Naive B cell (primary cell): ENCODE measurements around the gene OR2D2. TPM values are rescaled to one million over a fixed set of nuclear protein-coding genes. Genes with fewer than 3 reads are reported as not detected.
A peak's percentile ranks its signal among the peaks of the same experiment; 100 is the strongest.
"Not testable (repeated sequence)": the region's sequence is repeated elsewhere in the genome, so short reads cannot be mapped to it uniquely, and the experiment has no call there.

Experiments
- ATAC-seq, 2 donors: fragments of 150-1000 bp; cut with Tn5 transposase; 2 replicates each; pipeline ENCODE4 v1.10.0; 2021; ENCODE audit warnings: low read depth in 2 of 2, mild to moderate bottlenecking in 2 of 2, moderate library complexity in 2 of 2
- DNase-seq: peaks from one replicate; pipeline ENCODE4 v3.0.0; 2022
- H3K27ac Mint-ChIP-seq, 6 donors: one replicate each; pipeline ENCODE4 v1.8.0; 2020 to 2022; ENCODE audit warnings: mild to moderate bottlenecking in 6 of 6, mixed read lengths in 6 of 6, moderate library complexity in 5 of 6, inconsistent platforms in 2 of 6
- H3K27me3 Mint-ChIP-seq, 3 donors: one replicate each; pipeline ENCODE4 v1.8.0; 2021 to 2022; ENCODE audit warnings: mixed read lengths in 3 of 3, mild to moderate bottlenecking in 1 of 3
- H3K36me3 Mint-ChIP-seq, 2 donors: one replicate each; pipeline ENCODE4 v1.8.0; 2020 to 2022; ENCODE audit warnings: mixed read lengths in 2 of 2, inconsistent platforms in 1 of 2, mild to moderate bottlenecking in 1 of 2
- H3K4me1 Mint-ChIP-seq, 3 donors: one replicate each; pipeline ENCODE4 v1.8.0; 2020 to 2022; ENCODE audit warnings: mixed read lengths in 3 of 3, inconsistent platforms in 1 of 3, mild to moderate bottlenecking in 1 of 3, moderate library complexity in 1 of 3
- H3K4me3 Mint-ChIP-seq, 8 donors: one replicate each; pipeline ENCODE4 v1.8.0; 2020 to 2022; ENCODE audit warnings: mild to moderate bottlenecking in 8 of 8, mixed read lengths in 8 of 8, moderate library complexity in 8 of 8, inconsistent platforms in 2 of 8
- H3K9me3 Mint-ChIP-seq, 7 donors: one replicate each; pipeline ENCODE4 v1.8.0; 2020 to 2022; ENCODE audit warnings: mixed read lengths in 7 of 7, mild to moderate bottlenecking in 5 of 7, inconsistent platforms in 2 of 7, moderate library complexity in 1 of 7
- polyA plus RNA-seq, 6 donors: library from polyadenylated mRNA; unstranded; fragments of 300-500 nt; fragmentation: Illumina TruSeq; gene quantifications; one replicate each; pipeline ENCODE4 v1.2.3, GENCODE V29; 2021; ENCODE audit warnings: low read depth in 6 of 6

Gene OR2D2
- polyA plus RNA-seq, 6 donors from 2014 or later = not detected

DNA sequence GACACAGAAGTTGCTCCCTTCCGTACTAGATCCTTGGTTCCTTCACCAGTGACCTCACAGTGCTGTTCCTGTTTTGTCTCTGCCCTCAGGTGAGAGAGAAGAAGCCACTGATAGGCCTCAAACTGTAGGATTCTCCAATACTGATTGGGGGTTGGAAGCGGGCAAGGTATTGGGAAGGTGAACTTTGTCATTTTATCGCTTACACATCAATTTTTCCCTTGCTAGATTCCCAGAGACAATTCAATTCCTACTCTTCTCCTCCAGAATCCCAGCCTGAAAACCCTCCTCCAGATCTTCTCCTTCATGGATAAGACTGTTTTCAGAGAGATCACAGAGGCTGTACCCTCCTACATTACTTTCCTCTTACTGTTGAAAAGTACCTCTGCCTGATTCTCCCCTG is 19.1 kb upstream of the OR2D2 start:
- H3K9me3 Mint-ChIP-seq = peaks cover 0 to 3% (median 0%) of the 10 kb centered on the region in 7 donors
- no peaks in the 10 kb centered on the region for H3K36me3 Mint-ChIP-seq
- H3K4me3 Mint-ChIP-seq = no peak overlapping the region
- DNase-seq (no peak), ATAC-seq (no peak)
- H3K4me1 Mint-ChIP-seq = no peaks in the 10 kb centered on the region
- peak overlapping the region in 1 of 6 donors; percentile 49 for H3K27ac Mint-ChIP-seq
- H3K27me3 Mint-ChIP-seq = no peaks in the 10 kb centered on the region

GRCh38 chr11:6904804-6905203 is 12.5 kb upstream of the OR2D2 start:
- not testable (repeated sequence) for H3K9me3 Mint-ChIP-seq, H3K4me1 Mint-ChIP-seq, DNase-seq, H3K27ac Mint-ChIP-seq, H3K27me3 Mint-ChIP-seq, H3K4me3 Mint-ChIP-seq, H3K36me3 Mint-ChIP-seq, ATAC-seq

DNA sequence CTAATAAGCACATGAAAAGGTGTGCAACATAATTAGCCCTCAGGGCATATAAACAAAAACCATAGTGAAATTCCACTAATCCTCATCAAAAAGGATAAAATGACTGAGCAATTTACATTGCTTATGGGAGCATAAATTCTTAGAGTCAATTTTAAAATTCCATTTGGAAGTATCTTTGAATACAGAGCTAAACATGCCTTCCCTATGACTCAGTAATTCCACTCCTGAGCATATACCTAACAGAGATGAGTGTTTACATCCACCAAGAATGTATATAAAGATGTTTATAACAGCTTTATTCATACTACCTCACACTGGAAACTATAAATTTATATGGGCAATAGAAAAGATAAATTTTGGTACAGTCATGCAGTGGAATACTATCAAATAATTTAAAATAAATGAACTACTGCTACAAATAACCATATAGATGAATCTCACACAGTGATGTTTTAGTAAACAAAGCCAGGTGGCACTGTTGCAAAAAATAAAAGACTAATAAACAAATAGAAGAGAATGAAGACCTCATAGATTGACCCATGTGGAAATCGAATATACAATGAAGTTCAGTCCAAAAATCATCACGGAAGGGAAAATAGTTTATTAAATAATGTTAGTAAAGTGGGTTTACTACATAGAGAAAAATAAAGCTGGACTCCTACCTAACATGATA is 8.2 kb upstream of the OR2D2 start:
- H3K27me3 Mint-ChIP-seq = peaks cover 6 to 27% (median 22%) of the 10 kb centered on the region in 3 donors

DNA sequence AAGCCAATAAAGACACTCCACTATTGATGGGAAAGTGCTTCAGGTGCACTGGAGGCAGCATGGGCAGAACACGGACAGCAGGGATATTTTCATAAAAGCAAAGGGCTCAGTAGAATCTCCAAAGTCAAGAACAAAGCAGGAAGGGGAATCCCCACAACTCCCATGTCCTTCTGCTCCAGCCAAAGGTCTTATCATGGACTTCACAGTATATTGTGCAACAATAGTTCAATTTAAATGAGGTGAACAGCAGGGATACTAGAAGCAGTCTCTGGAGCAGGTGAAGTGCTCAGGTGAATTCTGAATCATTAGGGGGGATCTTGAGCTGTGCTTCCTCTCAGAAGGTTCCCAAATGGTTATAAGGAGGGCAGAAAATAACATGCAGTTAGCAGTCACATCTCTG is 6.6 kb upstream of the OR2D2 start:
- Mint-ChIP-seq H3K4me1 (no peaks in the 10 kb centered on the region), H3K36me3 (no peaks in the 10 kb centered on the region), H3K27me3 (peaks cover 5 to 27% (median 22%) of the 10 kb centered on the region in 3 donors), H3K4me3 (no peak overlapping the region), H3K27ac (no peak overlapping the region), H3K9me3 (peaks cover 0 to 4% (median 0%) of the 10 kb centered on the region in 7 donors)
- ATAC-seq (no peak), DNase-seq (no peak)

More for the DNA sequence above, 8.2 kb upstream of the OR2D2 start:
- H3K4me1 Mint-ChIP-seq = no peaks in the 10 kb centered on the region
- H3K9me3 Mint-ChIP-seq = peaks cover 0 to 3% (median 0%) of the 10 kb centered on the region in 7 donors
- H3K36me3 Mint-ChIP-seq = no peaks in the 10 kb centered on the region
- H3K27ac Mint-ChIP-seq = no peak overlapping the region
- no peak for ATAC-seq
- DNase-seq = no peak
- H3K4me3 Mint-ChIP-seq = no peak overlapping the region

DNA sequence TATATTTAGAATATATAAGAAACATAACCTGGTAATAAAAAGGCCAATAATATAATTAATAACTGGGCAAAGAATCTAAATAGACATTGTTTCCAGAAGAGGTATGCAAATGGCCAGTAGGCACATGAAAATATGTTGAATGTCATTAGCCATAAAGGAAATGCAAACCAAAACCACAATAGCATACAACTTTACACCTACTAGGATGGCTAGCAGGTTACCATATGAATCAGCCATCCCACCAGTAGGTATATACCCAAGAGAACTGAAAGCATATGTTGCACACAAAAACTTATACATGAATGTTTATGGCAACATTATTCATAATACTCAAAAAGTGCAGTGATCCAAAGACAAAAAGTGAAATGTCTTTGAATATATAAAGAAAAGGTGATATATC is 2.7 kb upstream of the OR2D2 start:
- Mint-ChIP-seq H3K36me3 (no peaks in the 10 kb centered on the region), H3K27ac (no peak overlapping the region), H3K9me3 (peaks cover 0 to 4% (median 0%) of the 10 kb centered on the region in 7 donors), H3K4me3 (no peak overlapping the region), H3K4me1 (no peaks in the 10 kb centered on the region), H3K27me3 (peaks cover 21 to 44% (median 27%) of the 10 kb centered on the region in 3 donors)
- ATAC-seq (no peak), DNase-seq (no peak)

DNA sequence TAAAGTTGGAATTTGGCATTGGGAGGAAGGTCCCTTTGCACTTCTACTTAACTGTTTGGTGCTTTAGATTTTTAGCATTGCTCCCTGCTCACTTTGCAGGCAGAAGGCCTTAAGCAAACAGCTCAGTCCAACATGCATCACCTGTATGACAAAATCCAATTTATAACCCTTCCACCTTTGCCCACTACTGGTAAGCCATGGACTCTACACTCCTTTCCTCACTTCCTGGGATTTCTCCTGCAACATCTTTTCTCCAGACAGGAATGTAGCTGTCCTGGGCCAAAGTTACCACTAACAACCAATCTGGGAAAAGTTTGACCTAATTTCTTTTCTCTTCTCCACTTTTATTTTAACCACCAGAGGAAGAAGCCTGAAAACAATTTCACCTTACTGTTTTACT is 1.8 kb upstream of the OR2D2 start:
- ATAC-seq = no peak
- no peaks in the 10 kb centered on the region for H3K36me3 Mint-ChIP-seq
- no peaks in the 10 kb centered on the region for H3K4me1 Mint-ChIP-seq
- no peak for DNase-seq
- H3K9me3 Mint-ChIP-seq = peaks cover 0 to 7% (median 4%) of the 10 kb centered on the region in 7 donors
- H3K4me3 Mint-ChIP-seq = no peak overlapping the region
- H3K27ac Mint-ChIP-seq = no peak overlapping the region
- H3K27me3 Mint-ChIP-seq = peaks cover 21 to 42% (median 25%) of the 10 kb centered on the region in 3 donors

- Mint-ChIP-seq H3K36me3 (no peaks in the 10 kb centered on the region), H3K9me3 (peaks cover 0 to 20% (median 8%) of the 10 kb centered on the region in 7 donors), H3K27me3 (peaks cover 13 to 26% (median 15%) of the 10 kb centered on the region in 3 donors), H3K4me1 (no peaks in the 10 kb centered on the region), H3K4me3 (no peak overlapping the region), H3K27ac (peak overlapping the region in 1 of 6 donors; percentile 1)
- ATAC-seq (no peak), DNase-seq (no peak)
These were observed 2.5 kb downstream of the OR2D2 start for GRCh38 chr11:6889835-6890234.

- Mint-ChIP-seq H3K36me3 (no peaks in the 10 kb centered on the region), H3K9me3 (peaks cover 0 to 20% (median 8%) of the 10 kb centered on the region in 7 donors), H3K27ac (no peak overlapping the region), H3K4me3 (no peak overlapping the region), H3K27me3 (peaks cover 16 to 27% (median 18%) of the 10 kb centered on the region in 3 donors), H3K4me1 (no peaks in the 10 kb centered on the region)
- no peak for DNase-seq
- ATAC-seq = no peak
These were observed 3.5 kb downstream of the OR2D2 start for GRCh38 chr11:6888830-6889229.

DNA sequence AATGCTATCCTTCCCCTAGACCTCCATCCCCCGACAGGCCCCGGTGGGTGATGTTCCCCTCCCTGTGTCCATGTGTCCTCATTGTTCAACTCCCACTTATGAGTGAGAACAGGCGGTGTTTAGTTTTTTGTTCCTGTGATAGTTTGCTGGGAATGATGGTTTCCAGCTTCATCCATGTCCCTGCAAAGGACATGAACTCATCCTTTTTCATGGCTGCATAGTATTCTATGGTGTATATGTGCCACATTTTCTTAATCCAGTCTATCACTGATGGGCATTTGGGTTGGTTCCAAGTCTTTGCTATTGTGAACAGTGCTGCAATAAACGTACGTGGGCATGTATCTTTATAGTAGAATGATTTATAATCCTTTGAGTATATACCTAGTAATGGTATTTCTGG is 4.6 kb downstream of the OR2D2 start:
- not testable (repeated sequence) for H3K4me1 Mint-ChIP-seq, H3K4me3 Mint-ChIP-seq, H3K36me3 Mint-ChIP-seq, H3K27ac Mint-ChIP-seq, DNase-seq, ATAC-seq
- H3K27me3 Mint-ChIP-seq = peaks cover 18 to 31% (median 20%) of the 10 kb centered on the region in 3 donors
- H3K9me3 Mint-ChIP-seq = peaks cover 0 to 20% (median 8%) of the 10 kb centered on the region in 7 donors

DNA sequence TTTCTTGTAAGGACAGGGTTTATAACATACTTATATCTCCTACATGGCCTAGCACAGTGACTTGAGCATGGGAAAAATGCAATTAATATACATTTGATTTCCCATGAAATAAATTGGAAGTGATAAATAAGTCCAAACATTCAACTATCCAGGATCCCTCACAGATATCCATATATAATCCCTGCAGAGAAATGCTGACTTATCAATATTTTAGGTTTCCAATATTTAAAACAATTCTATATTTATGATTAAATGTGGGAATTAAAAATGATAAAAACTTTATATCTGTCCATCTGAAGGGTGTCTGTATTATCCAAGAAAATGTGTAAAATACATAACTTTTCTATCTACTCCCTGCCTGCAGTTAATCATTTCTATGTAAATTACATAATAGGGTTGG is 9.5 kb downstream of the OR2D2 start:
- Mint-ChIP-seq H3K36me3 (no peaks in the 10 kb centered on the region), H3K27ac (peak overlapping the region in 1 of 6 donors; percentile 27), H3K9me3 (peaks cover 0 to 12% (median 4%) of the 10 kb centered on the region in 7 donors), H3K27me3 (peaks cover 10 to 35% (median 28%) of the 10 kb centered on the region in 3 donors), H3K4me1 (no peaks in the 10 kb centered on the region), H3K4me3 (no peak overlapping the region)
- ATAC-seq (no peak), DNase-seq (no peak)

GRCh38 chr11:6876914-6877313 is 15.4 kb downstream of the OR2D2 start:
- Mint-ChIP-seq H3K4me3 (no peak overlapping the region), H3K36me3 (no peaks in the 10 kb centered on the region), H3K4me1 (no peaks in the 10 kb centered on the region), H3K9me3 (peaks cover 0 to 7% (median 3%) of the 10 kb centered on the region in 7 donors), H3K27ac (no peak overlapping the region), H3K27me3 (peaks cover 15 to 30% (median 28%) of the 10 kb centered on the region in 3 donors)
- DNase-seq (no peak), ATAC-seq (no peak)

DNA sequence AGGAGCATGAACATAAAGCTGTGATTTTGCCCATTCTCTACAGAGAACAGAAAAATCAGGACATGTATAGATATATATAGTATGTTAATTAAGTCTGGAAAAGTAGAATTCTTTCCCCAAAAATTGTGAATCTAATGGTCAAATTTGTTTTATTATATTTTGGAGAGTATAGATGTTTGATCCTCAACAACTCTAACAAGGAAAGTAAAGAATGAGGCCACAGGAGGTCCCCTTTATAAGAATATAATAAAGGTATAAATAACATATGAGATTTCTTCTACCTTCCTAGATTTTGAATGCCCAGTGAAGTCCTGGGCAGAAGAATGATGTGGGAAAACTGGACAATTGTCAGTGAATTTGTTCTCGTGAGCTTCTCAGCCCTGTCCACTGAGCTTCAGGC is 16.0 kb downstream of the OR2D2 start, which contains the start of gene OR10A4:
TSS of gene OR10A4 (plus strand) at position 301 of the 400 bp plus-strand sequence. CDS start at position 324, 23 bp downstream.
- no peak within 1 kb of the TSS for H3K27ac Mint-ChIP-seq
- H3K27me3 Mint-ChIP-seq = peaks cover 19 to 28% (median 28%) of the 10 kb centered on the region in 3 donors
- no peaks in the 10 kb centered on the region for H3K36me3 Mint-ChIP-seq
- no peak for DNase-seq
- no peak for ATAC-seq
- no peak within 1 kb of the TSS for H3K4me3 Mint-ChIP-seq
- no peaks in the 10 kb centered on the region for H3K4me1 Mint-ChIP-seq
- peaks cover 0 to 7% (median 3%) of the 10 kb centered on the region in 7 donors for H3K9me3 Mint-ChIP-seq

DNA sequence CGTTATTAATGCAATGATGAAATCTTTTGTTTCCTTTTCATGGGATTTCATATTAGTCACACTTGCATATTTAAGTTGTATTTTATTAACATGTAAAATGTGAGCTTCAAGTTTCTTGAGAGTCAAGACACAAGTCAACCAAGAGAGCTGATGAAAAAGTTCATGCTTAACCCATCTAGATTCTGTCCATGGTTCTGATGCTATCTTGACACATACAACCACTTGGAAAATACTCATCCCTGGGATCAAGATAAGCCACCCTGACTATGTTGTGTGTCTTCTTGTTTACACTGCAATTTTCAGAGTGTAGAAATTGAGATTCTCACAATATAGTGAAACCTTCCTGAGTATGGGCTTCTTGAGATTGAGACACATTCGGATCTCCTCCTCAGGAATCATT is 16.5 kb downstream of the OR2D2 start:
- Mint-ChIP-seq H3K36me3 (no peaks in the 10 kb centered on the region), H3K27me3 (peaks cover 23 to 27% (median 26%) of the 10 kb centered on the region in 3 donors), H3K27ac (no peak overlapping the region), H3K9me3 (peaks cover 0 to 7% (median 3%) of the 10 kb centered on the region in 7 donors), H3K4me3 (no peak overlapping the region), H3K4me1 (no peaks in the 10 kb centered on the region)
- ATAC-seq (no peak), DNase-seq (no peak)

DNA sequence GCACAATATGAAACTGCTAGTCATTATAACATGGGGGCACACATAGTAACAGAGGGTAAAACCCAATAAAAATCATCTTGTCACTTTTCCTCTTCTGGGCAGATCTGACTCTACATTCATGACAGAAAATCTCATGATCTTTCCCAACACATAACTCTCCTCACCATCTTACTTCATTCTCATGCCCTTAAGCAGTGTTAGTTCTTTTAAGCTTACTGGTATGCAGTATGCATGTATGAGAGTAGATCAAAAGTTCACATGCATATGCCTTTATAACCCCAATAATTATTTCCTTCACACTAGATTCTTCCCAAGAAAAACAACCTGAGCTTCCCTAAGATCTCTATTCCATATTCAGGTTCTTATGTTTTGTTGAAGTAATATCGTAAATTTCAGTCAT is 21.0 kb downstream of the OR2D2 start:
- DNase-seq = no peak
- no peak overlapping the region for H3K27ac Mint-ChIP-seq
- no peaks in the 10 kb centered on the region for H3K4me1 Mint-ChIP-seq
- no peak for ATAC-seq
- H3K36me3 Mint-ChIP-seq = no peaks in the 10 kb centered on the region
- no peaks in the 10 kb centered on the region for H3K9me3 Mint-ChIP-seq
- no peak overlapping the region for H3K4me3 Mint-ChIP-seq
- peaks cover 26 to 33% (median 27%) of the 10 kb centered on the region in 3 donors for H3K27me3 Mint-ChIP-seq
